A673 (cell line): ENCODE results near the gene KCTD3. TPM values are rescaled to one million over a fixed set of nuclear protein-coding genes. Genes with fewer than 3 reads are reported as not detected.

Source experiments
- BruUV-seq: library from RNA; stranded (reverse); fragments of 400-500 nt; replicated peaks from 2 replicates; lab custom pipeline; 2021; lab: Mats Ljungman, UMichigan
- CTCF ChIA-PET: fragments of 300-600 bp; sonication (Branson Sonifier 250); formaldehyde crosslinking; loops from one replicate; lab custom pipeline; 2022; ENCODE audit warnings: antibody characterized with exemption; lab: Charles Lee
- POLR2A ChIA-PET: fragments of 300-600 bp; sonication (Branson Sonifier 250); formaldehyde crosslinking; loops from one replicate; lab custom pipeline; 2022; ENCODE audit warnings: antibody characterized with exemption; ENCODE audit not compliant: low non-redundant PET; lab: Charles Lee
- DNase-seq: peaks from one replicate; pipeline ENCODE4 v3.0.0-alpha.2; 2015; ENCODE audit warnings: low spot score
- H3K27ac ChIP-seq: fragments of 200-600 bp; sonication (generic); 2 replicates; pipeline ENCODE4 v1.5.1; 2016; ENCODE audit warnings: mixed run types, low read depth, mild to moderate bottlenecking, mixed read lengths, antibody characterized with exemption, low read length; ENCODE audit not compliant: poor library complexity, severe bottlenecking
- H3K27me3 ChIP-seq: fragments of 200-600 bp; sonication (generic); replicated peaks from 2 replicates; pipeline ENCODE4 v1.6.1; 2017; ENCODE audit warnings: mixed run types, low read depth, mild to moderate bottlenecking, mixed read lengths, antibody characterized with exemption, low read length; ENCODE audit not compliant: insufficient read depth, poor library complexity
- H3K36me3 ChIP-seq: fragments of 200-600 bp; sonication (generic); 2 replicates; pipeline ENCODE4 v1.6.1; 2016; ENCODE audit warnings: mixed run types, mild to moderate bottlenecking, mixed read lengths, antibody characterized with exemption, low read length; ENCODE audit not compliant: insufficient read depth, poor library complexity, severe bottlenecking
- H3K4me1 ChIP-seq: fragments of 200-600 bp; sonication (generic); 2 replicates; pipeline ENCODE4 v1.6.1; 2017; ENCODE audit warnings: mixed run types, mild to moderate bottlenecking, mixed read lengths, antibody characterized with exemption, low read length; ENCODE audit not compliant: insufficient read depth, poor library complexity, severe bottlenecking
- H3K4me3 ChIP-seq: fragments of 200-600 bp; sonication (generic); 2 replicates; pipeline ENCODE4 v1.5.1; 2016; ENCODE audit warnings: low read depth, mixed run types, mild to moderate bottlenecking, mixed read lengths, low read length; ENCODE audit not compliant: poor library complexity, severe bottlenecking
- H3K9me3 ChIP-seq: fragments of 200-600 bp; sonication (generic); 2 replicates; pipeline ENCODE4 v1.6.1; 2016; ENCODE audit warnings: mixed run types, low read depth, mild to moderate bottlenecking, mixed read lengths, antibody characterized with exemption, low read length; ENCODE audit not compliant: poor library complexity, severe bottlenecking
- CTCF ChIP-seq: fragments of 300-800, 200-600 bp; sonication (generic); conservative IDR thresholded peaks from 2 replicates; pipeline ENCODE4 v1.5.1; 2017; ENCODE audit warnings: low read depth, mild to moderate bottlenecking, antibody characterized with exemption, low read length, moderate library complexity, mixed read lengths
- EZH2 ChIP-seq: fragments of 200-600 bp; sonication (generic); IDR thresholded peaks from 2 replicates; pipeline ENCODE4 v1.6.1; 2017; ENCODE audit warnings: borderline replicate concordance, low read depth, mild to moderate bottlenecking, mixed read lengths, antibody characterized with exemption, low read length; ENCODE audit not compliant: poor library complexity, severe bottlenecking
- intact Hi-C: fragments of 100-400 bp; cut with micrococcal nuclease; formaldehyde crosslinking; loops from one replicate; pipeline ENCODE4 v1.10.0; 2022; ENCODE audit not compliant: unreplicated experiment
- total RNA-seq: library from RNA; stranded (reverse); gene quantifications from 2 replicates; pipeline ENCODE4 v1.2.3, GENCODE V29; 2021

Gene KCTD3
- total RNA-seq, 1 experiment from 2014 or later: 10.8 TPM

DNA sequence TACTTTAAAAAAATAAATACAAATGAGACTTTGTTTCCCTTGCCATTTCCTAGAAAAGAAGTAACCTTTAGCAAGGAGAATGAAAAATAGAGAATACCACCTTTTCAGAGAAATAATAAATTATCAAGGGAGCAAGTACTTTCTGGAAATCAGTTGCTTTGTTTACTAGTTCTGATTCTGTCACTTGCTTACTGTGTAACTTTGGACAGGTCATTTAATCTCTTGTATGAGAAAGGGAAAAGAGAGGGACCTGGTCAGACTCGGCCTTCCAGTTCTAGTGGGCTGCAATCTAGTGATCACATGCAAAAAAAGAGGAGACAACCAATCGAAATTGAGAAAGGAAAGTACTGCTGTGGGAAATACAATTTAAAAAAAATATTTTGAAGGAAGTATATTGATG lies 34.2 kb downstream of the KCTD3 start:
- no peak for TF ChIP-seq EZH2
- no peak for TF ChIP-seq CTCF
- CTCF ChIA-PET: no interaction called here
- BruUV-seq: no TSS peak

GRCh38 chr1:215603319-215603718 lies 36.2 kb downstream of the KCTD3 start:
- H3K36me3 ChIP-seq: no peaks in the 10 kb centered on the region
- intact Hi-C loops: no loop called here
- no TSS peak for BruUV-seq
- H3K9me3 ChIP-seq: no peaks in the 10 kb centered on the region
- no peaks in the 10 kb centered on the region for H3K27me3 ChIP-seq
- TF ChIP-seq EZH2 (no peak), CTCF (no peak)
- no peak overlapping the region for H3K4me3 ChIP-seq
- no peak overlapping the region for H3K27ac ChIP-seq
- CTCF ChIA-PET: no interaction called here
- POLR2A ChIA-PET: no interaction called here
- no peak for DNase-seq
- no peaks in the 10 kb centered on the region for H3K4me1 ChIP-seq

More for the DNA sequence above, 34.2 kb downstream of the KCTD3 start:
- intact Hi-C loops: no loop called here
- no peaks in the 10 kb centered on the region for H3K27me3 ChIP-seq
- no peak for DNase-seq
- no peak overlapping the region for H3K27ac ChIP-seq
- H3K4me3 ChIP-seq: no peak overlapping the region
- no peaks in the 10 kb centered on the region for H3K4me1 ChIP-seq
- POLR2A ChIA-PET: no interaction called here
- no peaks in the 10 kb centered on the region for H3K9me3 ChIP-seq
- no peaks in the 10 kb centered on the region for H3K36me3 ChIP-seq

DNA sequence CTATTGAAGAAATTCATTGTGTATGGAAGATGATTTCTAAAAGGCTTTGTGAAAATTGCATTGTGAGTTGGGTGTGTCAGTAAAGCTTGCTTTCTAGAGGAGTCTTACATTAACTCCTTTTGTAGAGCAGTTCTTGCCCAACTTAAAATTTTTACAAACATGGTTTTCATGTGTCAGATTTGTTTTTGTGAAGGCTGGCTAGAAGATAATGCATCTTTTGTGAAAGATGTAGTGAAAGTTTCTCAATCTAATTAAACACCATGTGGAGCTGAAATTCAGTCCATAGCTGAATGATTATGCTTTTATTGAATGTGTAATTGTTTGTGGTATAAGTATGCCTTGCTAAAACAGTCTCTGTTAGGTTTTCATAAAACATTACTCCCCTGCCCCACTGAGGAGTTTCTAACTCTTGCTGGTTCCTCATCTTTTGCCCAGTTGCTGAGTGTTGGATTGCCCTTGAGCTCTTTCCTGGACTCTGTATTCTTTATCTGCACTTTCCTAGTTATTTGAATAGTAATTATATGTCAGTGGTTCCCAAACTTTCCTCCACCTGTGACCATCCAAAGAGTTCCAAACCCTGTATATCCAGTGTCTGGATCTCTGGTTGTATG lies 38.0 kb downstream of the KCTD3 start:
- TF ChIP-seq EZH2 (no peak), CTCF (no peak)
- no peaks in the 10 kb centered on the region for H3K9me3 ChIP-seq
- BruUV-seq: no TSS peak
- H3K4me1 ChIP-seq: no peaks in the 10 kb centered on the region
- H3K4me3 ChIP-seq: no peak overlapping the region
- no peak overlapping the region for H3K27ac ChIP-seq
- intact Hi-C loops: no loop called here
- no peaks in the 10 kb centered on the region for H3K27me3 ChIP-seq
- CTCF ChIA-PET: no interaction called here
- DNase-seq: no peak
- POLR2A ChIA-PET: no interaction called here
- H3K36me3 ChIP-seq: no peaks in the 10 kb centered on the region
